IMR-90 (cell line): ENCODE results near the gene PRTG. TPM values are rescaled to one million over a fixed set of nuclear protein-coding genes. Genes with fewer than 3 reads are reported as not detected.
"Not testable (repeated sequence)": the region's sequence is repeated elsewhere in the genome, so short reads cannot be mapped to it uniquely, and the experiment has no call there.

Experiments used
- ATAC-seq: fragments of 200-7000 bp; cut with Tn5 transposase; 2 replicates; pipeline ENCODE4 v1.9.1; 2020; ENCODE audit warnings: low read depth, mild to moderate bottlenecking, moderate library complexity
- BruUV-seq: library from RNA; stranded (reverse); fragments of 400-500 nt; replicated peaks from 2 replicates; lab custom pipeline; 2021; lab: Mats Ljungman, UMichigan
- CTCF ChIA-PET: fragments of 300-600 bp; formaldehyde crosslinking; extraction: SDS; loops from one replicate; lab custom pipeline; 2021; ENCODE audit warnings: antibody characterized with exemption; lab: Yijun Ruan, JAX
- POLR2A ChIA-PET: fragments of 300-600 bp; sonication (Branson Sonifier 250); formaldehyde crosslinking; loops from one replicate; lab custom pipeline; 2022; ENCODE audit warnings: antibody characterized with exemption; ENCODE audit not compliant: unreplicated experiment; lab: Charles Lee
- DNase-seq: peaks from one replicate; pipeline ENCODE4 v3.0.0; 2013
- H2AFZ ChIP-seq: replicated peaks from 2 replicates; pipeline ENCODE3; 2013; ENCODE audit warnings: low read length, mild to moderate bottlenecking; ENCODE audit not compliant: poor library complexity
- H2AK5ac ChIP-seq: 2 replicates; pipeline ENCODE4 v1.6.1; 2013; ENCODE audit warnings: low read depth, low read length, inconsistent platforms
- H2AK9ac ChIP-seq: replicated peaks from 2 replicates; pipeline ENCODE3; 2013; ENCODE audit warnings: mild to moderate bottlenecking, low read depth, low read length, moderate library complexity; ENCODE audit not compliant: poor library complexity
- H2BK120ac ChIP-seq: 2 replicates; pipeline ENCODE4 v1.6.1; 2013; ENCODE audit warnings: low read depth, low read length, inconsistent platforms
- H2BK15ac ChIP-seq: 3 replicates; pipeline ENCODE4 v1.6.1; 2013; ENCODE audit warnings: low read depth, low read length, inconsistent platforms
- H2BK20ac ChIP-seq: 2 replicates; pipeline ENCODE4 v1.6.1; 2013; ENCODE audit warnings: low read depth, mild to moderate bottlenecking, inconsistent platforms, low read length, moderate library complexity
- H2BK5ac ChIP-seq: 2 replicates; pipeline ENCODE4 v1.6.1; 2013; ENCODE audit warnings: mild to moderate bottlenecking, low read depth, low read length, inconsistent platforms; ENCODE audit not compliant: poor library complexity, severe bottlenecking
- H3K14ac ChIP-seq: replicated peaks from 2 replicates; pipeline ENCODE4 v1.6.1; 2013; ENCODE audit warnings: low read depth, low read length, inconsistent platforms
- H3K18ac ChIP-seq: 2 replicates; pipeline ENCODE4 v1.6.1; 2013; ENCODE audit warnings: low read depth, low read length, control low read depth
- H3K23ac ChIP-seq: 2 replicates; pipeline ENCODE4 v1.6.1; 2013; ENCODE audit warnings: low read depth, low read length, inconsistent platforms
- H3K27ac ChIP-seq: 2 replicates; pipeline ENCODE4 v1.5.1; 2013; ENCODE audit warnings: mild to moderate bottlenecking, control low read depth, low read length; ENCODE audit not compliant: insufficient read depth
- H3K27me3 ChIP-seq: 2 replicates; pipeline ENCODE4 v1.6.1; 2013; ENCODE audit warnings: low read length; ENCODE audit not compliant: control insufficient read depth, insufficient read depth
- H3K36me3 ChIP-seq: 2 replicates; pipeline ENCODE4 v1.6.1; 2013; ENCODE audit warnings: low read length, mixed read lengths; ENCODE audit not compliant: control insufficient read depth, insufficient read depth
- H3K4ac ChIP-seq: 2 replicates; pipeline ENCODE4 v1.6.1; 2013; ENCODE audit warnings: low read depth, low read length, inconsistent platforms
- H3K4me1 ChIP-seq: 2 replicates; pipeline ENCODE4 v1.6.1; 2013; ENCODE audit warnings: low read length, mixed read lengths; ENCODE audit not compliant: control insufficient read depth, insufficient read depth
- H3K4me2 ChIP-seq: 2 replicates; pipeline ENCODE4 v1.6.1; 2013; ENCODE audit warnings: low read depth, mild to moderate bottlenecking, control low read depth, low read length, moderate library complexity
- H3K4me3 ChIP-seq: 2 replicates; pipeline ENCODE4 v1.5.1; 2013; ENCODE audit warnings: low read depth, mild to moderate bottlenecking, control low read depth, low read length, moderate library complexity; ENCODE audit not compliant: insufficient read depth
- H3K56ac ChIP-seq: 2 replicates; pipeline ENCODE4 v1.6.1; 2013; ENCODE audit warnings: low read length, inconsistent platforms; ENCODE audit not compliant: insufficient read depth; ENCODE audit errors: extremely low read depth
- H3K79me1 ChIP-seq, 2 experiments: 2 replicates each; pipeline ENCODE4 v1.6.1; 2013; ENCODE audit warnings: low read length in 2 of 2, inconsistent platforms in 1 of 2, low read depth in 1 of 2
- H3K9ac ChIP-seq: 2 replicates; pipeline ENCODE4 v1.6.1; 2013; ENCODE audit warnings: low read depth, low read length, control low read depth
- H3K9me1 ChIP-seq: 2 replicates; pipeline ENCODE4 v1.6.1; 2013; ENCODE audit warnings: low read length, inconsistent platforms; ENCODE audit not compliant: insufficient read depth
- H3K9me3 ChIP-seq: 2 replicates; pipeline ENCODE4 v1.6.1; 2013; ENCODE audit warnings: low read length; ENCODE audit not compliant: control insufficient read depth, insufficient read depth
- H4K20me1 ChIP-seq: 2 replicates; pipeline ENCODE4 v1.6.1; 2013; ENCODE audit warnings: low read length, inconsistent platforms; ENCODE audit not compliant: insufficient read depth
- H4K5ac ChIP-seq: 2 replicates; pipeline ENCODE4 v1.6.1; 2013; ENCODE audit warnings: mild to moderate bottlenecking, low read depth, low read length, control low read depth
- H4K8ac ChIP-seq, 2 experiments: 2 replicates each; pipeline ENCODE4 v1.6.1; 2013; ENCODE audit warnings: low read depth in 2 of 2, low read length in 2 of 2, control low read depth in 1 of 2, inconsistent platforms in 1 of 2
- H4K91ac ChIP-seq: 2 replicates; pipeline ENCODE4 v1.6.1; 2013; ENCODE audit warnings: low read depth, low read length, inconsistent platforms; ENCODE audit not compliant: insufficient read depth
- BHLHE40 ChIP-seq: fragments of 150-350 bp; IDR thresholded peaks from 2 replicates; pipeline ENCODE4 v1.6.1; 2016; ENCODE audit warnings: mild to moderate bottlenecking, low read depth, low read length
- MXI1 ChIP-seq: IDR thresholded peaks from 2 replicates; pipeline ENCODE4 v1.6.1; 2012; ENCODE audit warnings: low read depth, mild to moderate bottlenecking, low read length, moderate library complexity, borderline replicate concordance
- NFE2L2 ChIP-seq: fragments of 150-350 bp; IDR thresholded peaks from 2 replicates; pipeline ENCODE4 v1.6.1; 2016; ENCODE audit warnings: low read depth, mild to moderate bottlenecking, low read length
- RAD21 ChIP-seq: IDR thresholded peaks from 2 replicates; pipeline ENCODE4 v1.6.1; 2012; ENCODE audit warnings: low read length, improper control_type of control experiment
- WGBS, 2 experiments: methylation state at CpG; one replicate each; pipeline versions ENCODE4 v1.1.5 to v1.1.7; 2013; ENCODE audit warnings: missing lambda C conversion rate in 2 of 2; ENCODE audit not compliant: insufficient read length in 1 of 2; ENCODE audit errors: extremely low coverage in 2 of 2; 5-methylcytosine and 5-hydroxymethylcytosine counted together
- dilution Hi-C: fragments of 300-500 bp; cut with HindIII; formaldehyde crosslinking; loops from one replicate; pipeline ENCODE4 v1.14.3; 2018; ENCODE audit warnings: low sequenced_read_pairs; ENCODE audit not compliant: unreplicated experiment
- in situ Hi-C: fragments of 300-500 bp; cut with MboI; formaldehyde crosslinking; loops from 3 replicates; pipeline ENCODE4 v1.14.3; 2019; ENCODE audit warnings: low sequenced_read_pairs, inconsistent platforms, mixed read lengths
- intact Hi-C: fragments of 100-400 bp; cut with micrococcal nuclease; formaldehyde crosslinking; loops from 2 replicates; pipeline ENCODE4 v1.10.0; 2022
- polyA plus RNA-seq, 3 experiments: library from polyadenylated mRNA; depleted of rRNA; stranded (reverse); fragments of >200 nt; gene quantifications; 2 replicates each; pipeline ENCODE4 v1.2.3, GENCODE V29; 2012; ENCODE audit warnings: low replicate concordance in 1 of 3
- total RNA-seq: library from RNA; depleted of rRNA; stranded (reverse); fragments of >200 nt; gene quantifications from 2 replicates; pipeline ENCODE4 v1.2.3, GENCODE V29; 2012

Gene PRTG
- total and polyA plus RNA-seq, 2 of the 4 experiments (the other 2 are of a cell fraction): 0.99 to 1.4 TPM

DNA sequence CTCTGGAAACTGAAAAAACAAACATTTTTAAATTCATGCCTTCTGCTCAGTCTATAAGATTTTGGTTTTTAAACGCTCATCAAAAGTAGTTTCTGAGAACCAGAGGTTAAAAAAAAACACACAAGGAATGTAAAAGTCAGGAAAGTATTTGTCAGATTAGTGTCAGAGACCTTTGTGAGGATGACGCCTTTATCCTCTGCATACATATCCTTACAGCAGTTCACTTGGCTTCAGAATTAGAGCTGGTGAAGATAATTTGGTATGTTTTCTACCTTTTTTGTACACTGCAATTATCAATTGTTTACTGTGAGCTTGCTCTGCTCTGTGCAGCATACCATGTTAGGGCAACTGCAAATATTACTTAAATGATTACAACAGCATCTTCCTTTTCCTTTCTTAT lies 8.3 kb downstream of the PRTG start:
- no peak overlapping the region for H3K56ac ChIP-seq
- H3K36me3 ChIP-seq: no peaks in the 10 kb centered on the region
- no peak overlapping the region for H3K23ac ChIP-seq
- H3K9ac ChIP-seq: no peak overlapping the region
- no peak overlapping the region for H2BK120ac ChIP-seq
- no peaks in the 10 kb centered on the region for H3K27me3 ChIP-seq
- no peak overlapping the region for H2BK15ac ChIP-seq
- no peaks in the 10 kb centered on the region for H3K4me1 ChIP-seq
- DNase-seq (no peak), ATAC-seq (no peak)
- TF ChIP-seq RAD21 (no peak), NFE2L2 (no peak), MXI1 (no peak), BHLHE40 (no peak)
- H3K9me3 ChIP-seq: no peaks in the 10 kb centered on the region
- H3K4me3 ChIP-seq: no peak overlapping the region
- no peak overlapping the region for H3K4me2 ChIP-seq
- intact Hi-C loops: loop anchor here (5.0 kb wide), 1 partner anchor 693 kb away; no protein-coding TSS in a partner anchor
- H3K4ac ChIP-seq: no peak overlapping the region
- no peak overlapping the region for H3K14ac ChIP-seq
- no peak overlapping the region for H2BK20ac ChIP-seq
- no peak overlapping the region for H3K18ac ChIP-seq
- no peak overlapping the region for H2BK5ac ChIP-seq
- no peaks in the 10 kb centered on the region for H3K9me1 ChIP-seq
- in situ Hi-C loops: no loop called here
- CTCF ChIA-PET: no interaction called here
- POLR2A ChIA-PET: no interaction called here
- no peak overlapping the region for H4K8ac ChIP-seq
- H4K20me1 ChIP-seq: no peaks in the 10 kb centered on the region
- H2AFZ ChIP-seq: no peak overlapping the region
- dilution Hi-C loops: no loop called here
- no peak overlapping the region for H4K5ac ChIP-seq
- no peak overlapping the region for H3K27ac ChIP-seq
- H2AK9ac ChIP-seq: no peak overlapping the region
- H4K91ac ChIP-seq: no peak overlapping the region
- H2AK5ac ChIP-seq: no peak overlapping the region
- H3K79me1 ChIP-seq: no peaks in the 10 kb centered on the region
- no TSS peak for BruUV-seq
- WGBS, 2 experiments: no CpG with 5 or more reads among the region's 2 CpGs

DNA sequence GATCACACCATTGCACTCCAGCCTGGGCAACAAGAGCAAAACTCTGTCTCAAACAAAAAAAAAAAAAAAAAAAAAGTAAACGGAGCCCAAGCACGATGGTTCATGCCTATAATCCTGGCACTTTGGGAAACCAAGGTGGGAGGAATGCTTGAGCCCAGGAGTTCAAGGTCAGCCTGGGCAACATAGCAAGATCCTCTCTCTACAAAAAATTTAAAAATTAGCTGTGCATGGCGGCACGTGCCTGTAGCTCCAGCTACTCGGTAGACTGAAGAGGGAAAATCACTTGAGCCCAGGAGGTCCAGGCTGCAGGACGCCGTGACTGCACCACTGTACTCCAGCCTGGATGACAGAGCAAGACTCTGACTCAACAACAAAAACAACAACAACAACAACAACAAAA lies 9.5 kb downstream of the PRTG start:
- dilution Hi-C loops, DNase-seq, H4K91ac ChIP-seq, H3K18ac ChIP-seq, H3K56ac ChIP-seq, H4K20me1 ChIP-seq, intact Hi-C loops, H2AFZ ChIP-seq, H3K4me3 ChIP-seq, H4K5ac ChIP-seq, H3K36me3 ChIP-seq, H4K8ac ChIP-seq, H2BK20ac ChIP-seq, H3K27ac ChIP-seq, H2BK15ac ChIP-seq, H3K27me3 ChIP-seq, H2AK9ac ChIP-seq, H2BK120ac ChIP-seq, H3K23ac ChIP-seq, H3K79me1 ChIP-seq, H2BK5ac ChIP-seq, H3K14ac ChIP-seq, H3K9me3 ChIP-seq, H3K4me2 ChIP-seq, H3K4me1 ChIP-seq, in situ Hi-C loops, H3K9me1 ChIP-seq, H3K9ac ChIP-seq, H3K4ac ChIP-seq, H2AK5ac ChIP-seq, POLR2A ChIA-PET, BruUV-seq, ATAC-seq: not testable (repeated sequence)
- CTCF ChIA-PET: interaction anchor here (0.6 kb wide), 1 partner anchor 306 kb away, joined by 4 read pairs; no protein-coding TSS in a partner anchor
- no CpG with 5 or more reads among the region's 7 CpGs for WGBS, 2 experiments
